ENCODE results near the gene NOL8.

Gene NOL8

GRCh38 chr9:92270511-92270910 is 54.6 kb downstream of the NOL8 start:
- no peak for DNase-seq

- DNase-seq = no peak
Observed at GRCh38 chr9:92266486-92266885, 58.7 kb downstream of the NOL8 start.

- DNase-seq = no peak
Observed at GRCh38 chr9:92265154-92265553, 60.0 kb downstream of the NOL8 start.

- no peak for DNase-seq
Observed at GRCh38 chr9:92263131-92263530, 62.0 kb downstream of the NOL8 start.

- no peak for DNase-seq
Observed at GRCh38 chr9:92257327-92257726, 67.8 kb downstream of the NOL8 start.

- DNase-seq = no peak
Observed at GRCh38 chr9:92254381-92255337, 70.5 kb downstream of the NOL8 start.

GRCh38 chr9:92253656-92254055 is 71.5 kb downstream of the NOL8 start:
- DNase-seq = peak in 1 of 56 donors; percentile 2

- no peak for DNase-seq
Observed at GRCh38 chr9:92247981-92248380, 77.2 kb downstream of the NOL8 start.
